ENCODE results near the gene THTPA. TPM values are rescaled to one million over a fixed set of nuclear protein-coding genes. Genes with fewer than 3 reads are reported as not detected.
"Not testable (repeated sequence)": the region's sequence is repeated elsewhere in the genome, so short reads cannot be mapped to it uniquely, and the experiment has no call there.

Gene THTPA
- total RNA-seq, 4 donors from 2014 or later, result 14.4 to 47.1 (median 25.2) TPM

GRCh38 chr14:23608454-23608853, 52.4 kb downstream of the THTPA start:
- no peak overlapping the region for H3K4me3 ChIP-seq
- no peaks in the 10 kb centered on the region for H3K4me1 ChIP-seq
- no peak overlapping the region for H3K27ac ChIP-seq
- no peak for DNase-seq (ENCODE audit: low spot score in 2 of 2)
- 36 to 47% methylated on average over 1 of the region's 1 CpG for WGBS, 2 donors
- no peaks in the 10 kb centered on the region for H3K27me3 ChIP-seq
- TF ChIP-seq EP300 (IDR thresholded peaks at IDR 0.05), result no peak
- no peak for TF ChIP-seq POLR2A (IDR thresholded peaks at IDR 0.05)
- TF ChIP-seq CTCF (IDR thresholded peaks at IDR 0.05), result no peak
- no peaks in the 10 kb centered on the region for H3K36me3 ChIP-seq
- H3K9me3 ChIP-seq, result no peaks in the 10 kb centered on the region

- TF ChIP-seq POLR2A (IDR thresholded peaks at IDR 0.05), result no peak
- no peak overlapping the region for H3K27ac ChIP-seq
- no peaks in the 10 kb centered on the region for H3K27me3 ChIP-seq
- H3K36me3 ChIP-seq, result no peaks in the 10 kb centered on the region
- no peaks in the 10 kb centered on the region for H3K9me3 ChIP-seq
- no peak for DNase-seq (ENCODE audit: low spot score in 2 of 2)
- 86 to 87% methylated on average over 3 of the region's 3 CpGs for WGBS, 2 donors
- H3K4me1 ChIP-seq, result no peaks in the 10 kb centered on the region
- no peak overlapping the region for H3K4me3 ChIP-seq
These were observed 52.9 kb downstream of the THTPA start for GRCh38 chr14:23609001-23609400.

- WGBS, 2 donors, result 61 to 64% methylated on average over 7 of the region's 7 CpGs
- not testable (repeated sequence) for H3K4me1 ChIP-seq; H3K4me3 ChIP-seq; DNase-seq (ENCODE audit: low spot score in 2 of 2); H3K27me3 ChIP-seq; H3K27ac ChIP-seq; H3K36me3 ChIP-seq; H3K9me3 ChIP-seq
These were observed 53.5 kb downstream of the THTPA start for GRCh38 chr14:23609411-23610089.

Other genes with a start within 250 kb of the THTPA start
- 10 to 100 TPM; 49.8 to 87.3 (median 56.5) TPM for gene BCL2L2, start 249.4 kb upstream of the THTPA start, total RNA-seq
- gene PABPN1, start 234.8 kb upstream of the THTPA start, total RNA-seq, result 10 to 100 TPM; 52.1 to 80.8 (median 64.5) TPM
- 10 to 100 TPM; 55.9 to 91.0 (median 58.3) TPM for gene SLC22A17, start 203.4 kb upstream of the THTPA start, total RNA-seq
- 10 to 100 TPM; 31.4 to 38.2 (median 34.2) TPM for gene EFS, start 191.1 kb upstream of the THTPA start, total RNA-seq
- gene IL25, start 183.5 kb upstream of the THTPA start, total RNA-seq, result not detected
- gene CMTM5, start 179.2 kb upstream of the THTPA start, total RNA-seq, result 10 to 100 TPM; 10.8 to 31.5 (median 18.3) TPM
- gene MYH6, start 148.0 kb upstream of the THTPA start, total RNA-seq, result under 1 TPM in 1 of 4 donors, not detected in 3; 0.30 TPM
- under 1 TPM in 1 of 4 donors, not detected in 3; 0.90 TPM for gene MYH7, start 120.6 kb upstream of the THTPA start, total RNA-seq
- 10 to 100 TPM; 35.8 to 45.6 (median 36.5) TPM for gene NGDN, start 86.6 kb upstream of the THTPA start, total RNA-seq
- 1 to 10 TPM; 2.1 to 3.9 (median 2.6) TPM for gene ZFHX2, start 4.5 kb upstream of the THTPA start, total RNA-seq
- 10 to 100 TPM; 30.2 to 76.8 (median 52.0) TPM for gene AP1G2, start 11.5 kb downstream of the THTPA start, total RNA-seq
- gene JPH4, start 22.5 kb downstream of the THTPA start, total RNA-seq, result 1 to 10 TPM; 1.2 to 2.9 (median 2.2) TPM
- under 1 TPM in 1 of 4 donors, not detected in 3; 0.90 TPM for gene DHRS2, start 80.1 kb downstream of the THTPA start, total RNA-seq